Parathyroid adenoma (tissue), 2 donors: ENCODE results near the gene TPSAB1.
"Not testable (repeated sequence)": the region's sequence is repeated elsewhere in the genome, so short reads cannot be mapped to it uniquely, and the experiment has no call there.

Source experiments
- H2AFZ ChIP-seq: fragments of 300-600 bp; sonication (generic); one replicate; pipeline ENCODE4 v1.7.0; 2017; ENCODE audit warnings: antibody characterized with exemption, mild to moderate bottlenecking
- H3K27ac ChIP-seq: fragments of 300-600 bp; sonication (generic); one replicate; pipeline ENCODE4 v1.7.0; 2017
- H3K27me3 ChIP-seq: fragments of 300-600 bp; sonication (generic); one replicate; pipeline ENCODE4 v1.7.0; 2017; ENCODE audit warnings: low read length; ENCODE audit not compliant: control insufficient read depth, insufficient read depth
- H3K36me3 ChIP-seq: fragments of 300-600 bp; sonication (generic); one replicate; pipeline ENCODE4 v1.7.0; 2017; ENCODE audit warnings: low read length; ENCODE audit not compliant: control insufficient read depth, insufficient read depth
- H3K4me1 ChIP-seq: fragments of 300-600 bp; sonication (generic); one replicate; pipeline ENCODE4 v1.7.0; 2017; ENCODE audit warnings: control low read depth
- H3K4me2 ChIP-seq: fragments of 300-600 bp; sonication (generic); one replicate; pipeline ENCODE4 v1.7.0; 2017; ENCODE audit warnings: low read length
- H3K4me3 ChIP-seq: fragments of 300-600 bp; sonication (generic); one replicate; pipeline ENCODE4 v1.7.0; 2017; ENCODE audit warnings: low read depth, low read length
- H3K79me2 ChIP-seq: fragments of 300-600 bp; sonication (generic); one replicate; pipeline ENCODE4 v1.7.0; 2017; ENCODE audit warnings: control low read depth
- H3K9ac ChIP-seq: fragments of 300-600 bp; sonication (generic); one replicate; pipeline ENCODE4 v1.7.0; 2017; ENCODE audit warnings: mild to moderate bottlenecking
- H3K9me3 ChIP-seq: fragments of 300-600 bp; sonication (generic); one replicate; pipeline ENCODE4 v1.7.0; 2017; ENCODE audit warnings: low read length; ENCODE audit not compliant: control insufficient read depth
- CTCF ChIP-seq: fragments of 300-600 bp; sonication (generic); IDR thresholded peaks from one replicate; pipeline ENCODE4 v1.7.0; 2017; ENCODE audit warnings: antibody characterized with exemption, mild to moderate bottlenecking
- donor health status: primary hyperparathyroidism.

TPSAB1 gene

GRCh38 chr16:1225051-1225451 is 15.5 kb upstream of the TPSAB1 start, which contains the start of gene TPSG1:
TSS of gene TPSG1 (minus strand) at chr16:1225268. CDS start at chr16:1225252, 16 bp downstream.
- H3K9me3 ChIP-seq: no peaks in the 10 kb centered on the region
- H3K79me2 ChIP-seq: no peaks in the 10 kb centered on the region
- H3K36me3 ChIP-seq: no peaks in the 10 kb centered on the region
- TF ChIP-seq CTCF: no peak
- peak within 1 kb of the TSS; percentile 11 for H2AFZ ChIP-seq
- no peak within 1 kb of the TSS for H3K4me2 ChIP-seq
- no peak within 1 kb of the TSS for H3K27ac ChIP-seq
- H3K9ac ChIP-seq: no peak within 1 kb of the TSS
- H3K4me3 ChIP-seq: no peak within 1 kb of the TSS
- H3K27me3 ChIP-seq: no peaks in the 10 kb centered on the region
- peaks cover 9% of the 10 kb centered on the region for H3K4me1 ChIP-seq

GRCh38 chr16:1225728-1226311 is 14.7 kb upstream of the TPSAB1 start:
- H3K9ac ChIP-seq, H3K4me1 ChIP-seq, H3K4me3 ChIP-seq, H3K4me2 ChIP-seq, H3K9me3 ChIP-seq, H3K27ac ChIP-seq, H3K79me2 ChIP-seq, H3K36me3 ChIP-seq, H3K27me3 ChIP-seq: not testable (repeated sequence)
- peak overlapping the region; percentile 11 for H2AFZ ChIP-seq

- H3K9ac ChIP-seq, H3K4me1 ChIP-seq, H3K27me3 ChIP-seq, H3K36me3 ChIP-seq, H2AFZ ChIP-seq, H3K4me3 ChIP-seq, H3K27ac ChIP-seq, H3K79me2 ChIP-seq, H3K4me2 ChIP-seq, H3K9me3 ChIP-seq: not testable (repeated sequence)
Measured at GRCh38 chr16:1226692-1227091, 13.8 kb upstream of the TPSAB1 start.

- H3K4me1 ChIP-seq, H3K9me3 ChIP-seq, H3K79me2 ChIP-seq, H3K4me2 ChIP-seq, H3K9ac ChIP-seq, H3K27me3 ChIP-seq, H3K4me3 ChIP-seq, H2AFZ ChIP-seq, H3K36me3 ChIP-seq, H3K27ac ChIP-seq: not testable (repeated sequence)
Measured at GRCh38 chr16:1228227-1228626, 12.3 kb upstream of the TPSAB1 start.

GRCh38 chr16:1229476-1229875 is 11.0 kb upstream of the TPSAB1 start:
- not testable (repeated sequence) for H3K27ac ChIP-seq, H2AFZ ChIP-seq, H3K79me2 ChIP-seq, H3K9ac ChIP-seq, H3K4me2 ChIP-seq, H3K4me3 ChIP-seq, H3K9me3 ChIP-seq, H3K36me3 ChIP-seq, H3K27me3 ChIP-seq, H3K4me1 ChIP-seq

GRCh38 chr16:1230084-1230470 is 10.4 kb upstream of the TPSAB1 start, which contains the start of gene TPSB2:
TSS of gene TPSB2 (minus strand) at chr16:1230184. CDS start at chr16:1229951, 233 bp downstream.
- H3K9me3 ChIP-seq, H3K9ac ChIP-seq, H3K27me3 ChIP-seq, H3K4me1 ChIP-seq, H3K79me2 ChIP-seq, H3K4me3 ChIP-seq, H2AFZ ChIP-seq, H3K36me3 ChIP-seq, H3K27ac ChIP-seq, H3K4me2 ChIP-seq: not testable (repeated sequence)

- H3K9ac ChIP-seq, H3K4me1 ChIP-seq, H2AFZ ChIP-seq, H3K36me3 ChIP-seq, H3K4me3 ChIP-seq, H3K27ac ChIP-seq, H3K79me2 ChIP-seq, H3K9me3 ChIP-seq, H3K4me2 ChIP-seq, H3K27me3 ChIP-seq: not testable (repeated sequence)
Measured at GRCh38 chr16:1230471-1231212, 9.9 kb upstream of the TPSAB1 start.

GRCh38 chr16:1231301-1231700 is 9.2 kb upstream of the TPSAB1 start:
- H3K9ac ChIP-seq, H3K36me3 ChIP-seq, H3K4me1 ChIP-seq, H3K27ac ChIP-seq, H3K9me3 ChIP-seq, H2AFZ ChIP-seq, H3K79me2 ChIP-seq, H3K4me3 ChIP-seq, H3K27me3 ChIP-seq, H3K4me2 ChIP-seq: not testable (repeated sequence)

GRCh38 chr16:1232049-1232748 is 8.3 kb upstream of the TPSAB1 start:
- not testable (repeated sequence) for H3K36me3 ChIP-seq, H3K9me3 ChIP-seq, H3K9ac ChIP-seq, H2AFZ ChIP-seq, H3K27ac ChIP-seq, H3K79me2 ChIP-seq, H3K4me2 ChIP-seq, H3K4me1 ChIP-seq, H3K27me3 ChIP-seq, H3K4me3 ChIP-seq

GRCh38 chr16:1236659-1237058 is 3.8 kb upstream of the TPSAB1 start:
- H3K79me2 ChIP-seq, H3K4me2 ChIP-seq, H3K27ac ChIP-seq, H3K4me3 ChIP-seq, H3K9me3 ChIP-seq, H3K36me3 ChIP-seq, H2AFZ ChIP-seq, H3K9ac ChIP-seq, H3K4me1 ChIP-seq, H3K27me3 ChIP-seq: not testable (repeated sequence)
